Mononuclear cell (primary cell): ENCODE measurements around the gene KCNMA1. TPM values are rescaled to one million over a fixed set of nuclear protein-coding genes. Genes with fewer than 3 reads are reported as not detected.

Experiments used
- H3K27me3 ChIP-seq: 2 replicates; pipeline ENCODE4 v1.6.0; 2011; ENCODE audit warnings: low read length, control low read depth; ENCODE audit not compliant: insufficient read depth
- H3K4me1 ChIP-seq: 2 replicates; pipeline ENCODE4 v1.5.1; 2011; ENCODE audit warnings: mild to moderate bottlenecking, low read length, control low read depth; ENCODE audit not compliant: insufficient read depth
- H3K4me3 ChIP-seq: 2 replicates; pipeline ENCODE4 v1.5.1; 2011; ENCODE audit warnings: mild to moderate bottlenecking, low read length, moderate library complexity
- H3K9me3 ChIP-seq: 2 replicates; pipeline ENCODE4 v1.5.1; 2011; ENCODE audit warnings: low read depth, mild to moderate bottlenecking, control low read depth, low read length
- total RNA-seq: library from RNA; depleted of rRNA; stranded (reverse); fragments of >200 nt; gene quantifications from one replicate; pipeline ENCODE4 v1.2.3, GENCODE V29; 2012

Gene KCNMA1
- total RNA-seq, 1 donor = 0.42 TPM

DNA sequence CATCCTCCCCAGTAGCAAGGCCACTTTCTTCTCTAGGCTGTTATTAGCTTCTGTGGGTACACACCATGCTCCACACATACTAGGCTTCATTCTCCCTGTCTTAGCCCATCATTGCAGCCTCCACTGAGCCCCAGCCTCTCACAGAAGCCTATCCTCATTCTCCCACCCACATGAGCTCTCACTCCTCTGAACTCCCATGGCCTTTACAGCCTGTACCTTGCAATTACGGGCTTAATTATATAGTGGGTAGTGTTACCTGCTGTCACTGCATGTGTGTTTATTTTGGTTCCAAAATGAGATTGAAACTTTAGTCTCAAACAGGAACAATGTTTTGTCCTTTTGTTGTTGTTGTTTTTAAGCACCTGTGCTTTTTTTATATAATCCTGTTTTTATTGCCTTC is 460.0 kb downstream of the KCNMA1 start:
- Histone ChIP-seq H3K27me3 (peaks cover 2% of the 10 kb centered on the region), H3K9me3 (no peaks in the 10 kb centered on the region), H3K4me3 (no peak overlapping the region), H3K4me1 (no peaks in the 10 kb centered on the region)

GRCh38 chr10:77177161-77177560 is 460.4 kb downstream of the KCNMA1 start:
- peaks cover 2% of the 10 kb centered on the region for H3K27me3 ChIP-seq
- no peak overlapping the region for H3K4me3 ChIP-seq
- H3K4me1 ChIP-seq = no peaks in the 10 kb centered on the region
- no peaks in the 10 kb centered on the region for H3K9me3 ChIP-seq

DNA sequence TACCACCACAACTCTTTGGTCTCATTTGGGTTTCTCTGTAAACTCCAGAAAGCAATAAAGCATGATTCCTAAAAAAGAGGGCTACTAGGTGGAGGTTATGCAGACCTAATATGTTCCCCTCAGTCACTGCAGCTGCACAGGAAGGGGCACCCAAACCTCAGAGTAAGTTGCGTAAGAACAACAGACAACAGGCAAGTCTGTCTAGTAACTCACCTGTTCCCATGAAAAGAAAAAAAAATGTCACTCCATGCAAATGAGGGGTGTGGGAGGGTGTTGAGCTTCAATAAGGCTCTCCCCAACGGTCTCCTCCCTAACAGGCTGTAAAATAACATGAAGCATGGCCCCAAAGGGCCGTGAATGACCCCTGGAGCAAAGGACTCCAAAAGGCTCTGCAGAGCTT is 461.4 kb downstream of the KCNMA1 start:
- H3K9me3 ChIP-seq = no peaks in the 10 kb centered on the region
- H3K4me3 ChIP-seq = no peak overlapping the region
- no peaks in the 10 kb centered on the region for H3K4me1 ChIP-seq
- H3K27me3 ChIP-seq = peaks cover 2% of the 10 kb centered on the region

GRCh38 chr10:77175631-77176222 is 461.9 kb downstream of the KCNMA1 start:
- no peaks in the 10 kb centered on the region for H3K4me1 ChIP-seq
- H3K27me3 ChIP-seq = peaks cover 2% of the 10 kb centered on the region
- H3K9me3 ChIP-seq = no peaks in the 10 kb centered on the region
- H3K4me3 ChIP-seq = no peak overlapping the region

DNA sequence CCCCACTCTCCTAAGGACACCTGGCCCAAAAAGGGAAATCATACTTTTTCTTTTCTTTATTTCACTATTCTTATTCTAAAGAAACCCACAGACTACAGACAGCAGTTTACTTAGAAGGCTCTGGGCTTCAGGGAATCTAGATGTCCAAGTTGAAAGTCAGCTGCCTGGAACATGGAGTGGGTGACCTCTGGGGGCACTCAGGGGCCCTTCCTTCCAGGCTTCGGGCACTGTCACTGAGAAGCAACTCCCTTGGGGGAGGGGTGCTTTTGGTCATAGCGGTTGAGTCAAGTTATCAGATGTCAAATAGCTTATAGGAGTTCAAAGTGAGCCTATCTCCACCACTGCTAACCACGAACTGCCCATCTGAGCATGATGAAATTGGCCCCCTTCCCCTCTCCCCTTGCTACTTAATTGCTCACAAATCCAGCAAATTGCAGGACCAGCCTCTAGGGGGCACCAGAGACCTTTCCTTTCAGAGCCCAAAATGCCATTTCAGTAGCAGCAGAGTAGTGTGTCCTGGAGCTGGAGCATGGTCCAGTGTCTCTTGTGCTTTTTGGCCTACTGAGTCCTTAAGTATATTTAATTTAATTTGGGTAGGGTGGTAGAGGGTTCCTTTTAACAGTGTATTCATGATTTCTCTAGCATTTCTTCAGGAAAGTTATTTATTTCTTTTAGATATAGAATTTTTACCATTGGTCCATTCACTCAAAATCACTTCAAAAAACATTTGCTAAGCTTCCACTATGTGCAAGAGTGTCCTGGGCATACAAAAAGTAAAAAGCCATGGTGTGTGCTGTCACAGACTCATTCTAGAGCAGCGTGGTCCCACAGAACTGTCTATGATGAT is 463.8 kb downstream of the KCNMA1 start:
- Histone ChIP-seq H3K27me3 (peaks cover 2% of the 10 kb centered on the region), H3K4me3 (no peak overlapping the region), H3K4me1 (no peaks in the 10 kb centered on the region), H3K9me3 (no peaks in the 10 kb centered on the region)

- Histone ChIP-seq H3K9me3 (no peaks in the 10 kb centered on the region), H3K27me3 (peaks cover 2% of the 10 kb centered on the region), H3K4me1 (no peaks in the 10 kb centered on the region), H3K4me3 (no peak overlapping the region)
These were observed 465.5 kb downstream of the KCNMA1 start for GRCh38 chr10:77172086-77172485.

GRCh38 chr10:77168861-77169260 is 468.7 kb downstream of the KCNMA1 start:
- peaks cover 7% of the 10 kb centered on the region for H3K27me3 ChIP-seq
- H3K4me3 ChIP-seq = no peak overlapping the region
- peaks cover 3% of the 10 kb centered on the region for H3K4me1 ChIP-seq
- no peaks in the 10 kb centered on the region for H3K9me3 ChIP-seq

DNA sequence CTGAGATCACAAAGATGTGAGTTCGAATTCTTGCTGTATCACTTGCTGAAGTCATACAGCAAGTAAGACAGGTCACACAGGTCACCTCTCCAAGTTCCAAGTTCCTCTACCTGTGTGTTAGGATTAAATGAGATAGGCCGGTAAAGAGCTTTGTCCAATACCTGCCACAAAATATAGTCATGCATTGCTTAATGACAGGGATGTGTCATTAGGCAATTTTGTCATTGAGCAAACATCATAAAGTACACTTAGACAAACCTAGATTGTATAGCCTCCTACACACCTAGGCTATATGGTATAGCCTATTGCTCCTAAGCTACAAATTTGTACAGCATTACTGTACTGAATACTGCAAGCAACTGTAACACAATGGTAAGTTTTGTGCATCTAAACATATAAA is 469.4 kb downstream of the KCNMA1 start:
- no peaks in the 10 kb centered on the region for H3K9me3 ChIP-seq
- H3K4me1 ChIP-seq = peaks cover 3% of the 10 kb centered on the region
- peaks cover 7% of the 10 kb centered on the region for H3K27me3 ChIP-seq
- no peak overlapping the region for H3K4me3 ChIP-seq

GRCh38 chr10:77165445-77166208 is 472.0 kb downstream of the KCNMA1 start:
- no peaks in the 10 kb centered on the region for H3K9me3 ChIP-seq
- H3K27me3 ChIP-seq = peaks cover 4% of the 10 kb centered on the region

DNA sequence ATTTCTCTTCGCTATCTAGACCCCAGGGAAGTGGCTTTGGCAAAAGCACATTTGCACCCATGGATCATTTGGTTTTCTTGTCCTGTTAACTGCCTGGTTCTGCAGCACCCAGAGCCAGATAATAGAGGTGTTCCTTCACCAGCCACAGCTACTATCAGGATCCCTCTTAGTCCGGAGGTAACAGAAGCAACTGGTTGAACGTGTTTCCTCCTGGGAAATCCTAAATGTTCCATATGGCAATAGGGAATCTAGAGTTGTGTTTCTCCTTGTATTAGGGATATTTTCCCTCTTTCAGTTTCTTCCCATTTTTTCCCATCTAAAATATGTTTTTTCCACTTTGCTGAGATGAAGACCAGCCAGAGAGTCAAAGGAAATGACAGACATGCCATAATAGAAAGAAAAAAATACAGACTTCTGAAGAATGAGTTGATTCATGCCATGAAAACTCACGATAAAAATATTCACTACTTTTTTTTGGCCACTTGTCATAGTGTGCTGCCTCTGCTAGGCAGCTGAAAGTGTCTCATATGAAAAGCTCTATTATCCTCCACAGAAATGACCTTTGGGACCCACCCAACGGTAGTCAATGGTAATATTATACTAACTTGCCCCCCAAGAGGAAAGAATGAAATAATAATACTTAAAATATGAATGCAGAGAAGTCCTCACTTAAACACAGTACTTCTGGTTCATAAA is 472.8 kb downstream of the KCNMA1 start:
- H3K27me3 ChIP-seq = peaks cover 4% of the 10 kb centered on the region
- H3K4me1 ChIP-seq = peaks cover 3% of the 10 kb centered on the region
- H3K9me3 ChIP-seq = no peaks in the 10 kb centered on the region
- H3K4me3 ChIP-seq = no peak overlapping the region

More at GRCh38 chr10:77165445-77166208, 472.0 kb downstream of the KCNMA1 start:
- Histone ChIP-seq H3K4me3 (no peak overlapping the region), H3K4me1 (peaks cover 3% of the 10 kb centered on the region)

DNA sequence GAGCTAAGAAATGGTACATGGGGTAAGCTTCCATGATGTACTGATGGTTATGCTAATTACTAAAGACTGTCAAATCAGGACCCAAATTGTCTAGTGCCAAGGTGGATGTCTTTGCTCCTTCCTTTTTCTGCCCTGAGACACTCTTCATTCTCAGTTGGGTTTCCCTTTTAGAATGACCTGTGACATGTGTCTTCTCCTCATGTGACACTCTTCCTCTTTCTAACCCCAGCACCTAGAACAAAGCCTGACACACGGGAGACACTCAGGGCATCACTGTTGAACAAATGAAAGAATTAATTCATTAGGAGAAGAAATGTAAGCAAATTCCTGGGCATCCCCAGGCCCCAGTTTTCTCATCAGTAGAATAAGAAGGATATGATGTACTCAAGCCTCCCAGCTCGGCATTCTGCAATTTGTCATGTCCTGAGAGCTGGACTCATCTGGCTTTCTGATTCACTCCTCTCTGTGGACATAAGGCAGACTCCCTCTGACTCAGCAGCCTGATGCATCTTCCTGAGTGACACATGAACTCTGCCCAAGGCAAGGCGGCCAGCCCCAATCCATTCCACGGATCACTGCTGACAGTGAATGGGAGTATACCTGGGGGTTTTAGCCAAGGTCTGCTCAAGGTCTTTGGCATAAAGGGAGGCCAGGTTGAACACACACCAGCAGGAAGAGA is 473.8 kb downstream of the KCNMA1 start:
- peaks cover 3% of the 10 kb centered on the region for H3K4me1 ChIP-seq
- H3K4me3 ChIP-seq = no peak overlapping the region
- no peaks in the 10 kb centered on the region for H3K9me3 ChIP-seq
- peaks cover 4% of the 10 kb centered on the region for H3K27me3 ChIP-seq

DNA sequence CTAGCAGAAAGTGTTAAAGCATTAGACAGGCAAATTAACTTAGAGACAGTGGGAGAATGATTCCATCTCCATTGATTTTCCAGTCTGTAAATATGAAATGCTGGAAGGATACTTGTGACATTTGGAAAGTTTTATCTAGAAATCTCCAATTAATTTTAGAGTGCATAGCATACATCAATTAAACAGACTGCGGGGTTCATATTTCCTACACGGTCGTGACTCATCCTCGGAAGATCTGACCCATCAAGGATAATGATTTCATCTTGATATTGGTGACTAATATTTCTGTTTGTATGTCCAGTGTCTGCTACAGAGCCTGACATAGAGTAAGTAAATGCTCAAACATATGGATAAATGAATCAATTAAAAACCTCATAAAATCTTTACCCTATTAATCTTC is 474.9 kb downstream of the KCNMA1 start:
- Histone ChIP-seq H3K9me3 (no peaks in the 10 kb centered on the region), H3K4me3 (no peak overlapping the region), H3K4me1 (peaks cover 3% of the 10 kb centered on the region), H3K27me3 (peaks cover 4% of the 10 kb centered on the region)

DNA sequence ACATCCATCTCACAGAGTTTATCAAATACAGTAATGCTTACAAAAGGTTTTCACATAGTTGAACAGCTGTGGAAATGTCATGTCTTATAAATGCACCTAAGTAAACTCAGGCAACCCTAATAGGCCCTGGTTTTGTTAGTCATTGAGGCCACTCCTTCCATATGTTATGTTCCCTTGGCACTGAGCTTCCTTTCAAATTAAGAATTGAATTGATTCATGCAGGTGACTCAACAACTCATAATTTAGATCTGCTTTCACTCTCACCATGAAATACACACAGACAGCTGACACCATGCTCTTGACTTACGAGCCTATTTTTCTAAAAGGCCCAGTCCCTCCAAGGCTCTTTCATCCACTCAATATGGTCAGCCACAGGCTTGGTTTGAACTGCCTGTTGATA is 476.9 kb downstream of the KCNMA1 start:
- H3K4me3 ChIP-seq = no peak overlapping the region
- no peaks in the 10 kb centered on the region for H3K9me3 ChIP-seq
- H3K27me3 ChIP-seq = peaks cover 4% of the 10 kb centered on the region
- H3K4me1 ChIP-seq = peaks cover under 1% of the 10 kb centered on the region

DNA sequence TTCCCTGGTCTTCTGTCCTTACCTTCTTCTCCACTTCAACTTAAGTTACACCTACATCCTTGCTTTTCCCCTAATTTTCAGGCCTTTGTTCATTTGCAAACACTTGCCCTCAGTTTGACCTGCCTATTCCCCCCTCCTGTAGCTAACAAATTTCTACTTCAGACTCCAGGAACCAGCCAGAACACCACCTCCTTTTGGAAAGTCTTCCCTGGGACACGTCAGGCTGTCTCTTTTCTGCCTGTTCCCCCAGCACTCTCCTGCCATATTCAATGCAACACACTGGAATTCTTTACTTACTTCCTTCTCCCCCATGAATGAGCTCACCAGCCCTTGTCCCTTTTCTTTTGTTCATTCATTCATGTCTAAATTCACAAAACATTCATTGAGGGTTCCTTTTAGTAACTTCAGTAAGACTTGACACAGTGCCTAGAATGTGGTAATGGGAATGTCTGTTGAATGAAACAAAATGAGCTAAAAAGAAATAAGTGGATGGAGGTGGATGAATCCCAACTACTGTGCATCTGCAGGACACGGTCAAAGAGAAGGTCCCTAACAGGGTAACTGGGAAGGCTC is 478.0 kb downstream of the KCNMA1 start:
- Histone ChIP-seq H3K4me1 (no peaks in the 10 kb centered on the region), H3K27me3 (peaks cover 2% of the 10 kb centered on the region), H3K4me3 (no peak overlapping the region), H3K9me3 (no peaks in the 10 kb centered on the region)
